Esophagus (tissue), 2 donors: ENCODE results near the gene EP300. TPM values are rescaled to one million over a fixed set of nuclear protein-coding genes. Genes with fewer than 3 reads are reported as not detected.
A peak's percentile ranks its signal among the peaks of the same experiment; 100 is the strongest.
"Not testable (repeated sequence)": the region's sequence is repeated elsewhere in the genome, so short reads cannot be mapped to it uniquely, and the experiment has no call there.

Experiments used
- H3K27ac ChIP-seq, 2 donors: one replicate each; pipeline ENCODE4 v1.5.1; 2013; ENCODE audit warnings: low read depth in 2 of 2, mild to moderate bottlenecking in 2 of 2, inconsistent platforms in 1 of 2, low read length in 1 of 2, moderate library complexity in 1 of 2
- H3K27me3 ChIP-seq, 2 donors: one replicate each; pipeline ENCODE4 v1.6.1; 2013; ENCODE audit warnings: low read length in 2 of 2, control low read depth in 1 of 2, mild to moderate bottlenecking in 1 of 2; ENCODE audit not compliant: insufficient read depth in 2 of 2, control insufficient read depth in 1 of 2
- H3K36me3 ChIP-seq, 2 donors: one replicate each; pipeline ENCODE4 v1.6.1; 2013; ENCODE audit warnings: low read length in 1 of 2; ENCODE audit not compliant: control insufficient read depth in 2 of 2, insufficient read depth in 2 of 2
- H3K4me1 ChIP-seq, 2 donors: one replicate each; pipeline ENCODE4 v1.6.1; 2013; ENCODE audit warnings: low read length in 1 of 2; ENCODE audit not compliant: control insufficient read depth in 2 of 2, insufficient read depth in 2 of 2
- H3K4me3 ChIP-seq, 2 donors: one replicate each; pipeline ENCODE4 v1.5.1; 2013; ENCODE audit warnings: low read length in 2 of 2, mild to moderate bottlenecking in 2 of 2, low read depth in 1 of 2, moderate library complexity in 1 of 2
- H3K9me3 ChIP-seq, 2 donors: one replicate each; pipeline ENCODE4 v1.6.1; 2013; ENCODE audit warnings: mild to moderate bottlenecking in 2 of 2, low read depth in 1 of 2, low read length in 1 of 2, moderate library complexity in 1 of 2; ENCODE audit not compliant: control insufficient read depth in 2 of 2, insufficient read depth in 1 of 2
- WGBS, 2 donors: extraction: QIAGEN DNeasy Blood & Tissue Kit; methylation state at CpG; one replicate each; pipeline ENCODE4 v1.1.7; 2013; 5-methylcytosine and 5-hydroxymethylcytosine counted together
- polyA plus RNA-seq, 2 donors: library from polyadenylated mRNA; stranded (reverse); fragments of 200-250 nt; gene quantifications; one replicate each; pipeline ENCODE4 v1.2.3, GENCODE V29; 2013
- donor health status: healthy with polysubstance abuse.
- donor health status: Bipolar disorder and iron deficiency.

The EP300 gene
- polyA plus RNA-seq, 2 donors = 11.6 to 13.7 TPM

- Histone ChIP-seq H3K4me1 (peaks cover 0 to 7% of the 10 kb centered on the region in 2 donors), H3K36me3 (peaks cover 27 to 33% of the 10 kb centered on the region in 2 donors), H3K27me3 (no peaks in the 10 kb centered on the region), H3K27ac (no peak overlapping the region), H3K4me3 (no peak overlapping the region), H3K9me3 (no peaks in the 10 kb centered on the region)
- WGBS, 2 donors = 88 to 90% methylated on average over 12 to 15 of the region's 15 CpGs
Observed at GRCh38 chr22:41177040-41177621, 84.7 kb downstream of the EP300 start.

- WGBS, 2 donors = 85 to 92% methylated on average over 9 of the region's 9 CpGs
- peaks cover 0 to 7% of the 10 kb centered on the region in 2 donors for H3K4me1 ChIP-seq
Observed at GRCh38 chr22:41177622-41178424, 85.4 kb downstream of the EP300 start.

GRCh38 chr22:41178425-41178975, 86.1 kb downstream of the EP300 start:
- Histone ChIP-seq H3K4me3 (no peak overlapping the region), H3K9me3 (no peaks in the 10 kb centered on the region), H3K36me3 (peaks cover 27 to 33% of the 10 kb centered on the region in 2 donors), H3K4me1 (peaks cover 0 to 7% of the 10 kb centered on the region in 2 donors), H3K27ac (no peak overlapping the region), H3K27me3 (no peaks in the 10 kb centered on the region)
- whole genome bisulfite sequencing, 2 donors = 73 to 81% methylated on average over 8 of the region's 8 CpGs

More at GRCh38 chr22:41177622-41178424, 85.4 kb downstream of the EP300 start:
- peaks cover 27 to 33% of the 10 kb centered on the region in 2 donors for H3K36me3 ChIP-seq
- H3K4me3 ChIP-seq = no peak overlapping the region
- H3K27ac ChIP-seq = no peak overlapping the region
- no peaks in the 10 kb centered on the region for H3K9me3 ChIP-seq
- H3K27me3 ChIP-seq = no peaks in the 10 kb centered on the region

- 95 to 98% methylated on average over 6 of the region's 6 CpGs for WGBS, 2 donors
- H3K9me3 ChIP-seq, H3K4me3 ChIP-seq, H3K4me1 ChIP-seq, H3K27me3 ChIP-seq, H3K27ac ChIP-seq: not testable (repeated sequence)
- H3K36me3 ChIP-seq = peaks cover 27 to 28% of the 10 kb centered on the region in 2 donors
Observed at GRCh38 chr22:41180362-41180761, 88.0 kb downstream of the EP300 start.

- Histone ChIP-seq H3K27me3 (no peaks in the 10 kb centered on the region), H3K4me3 (no peak overlapping the region), H3K36me3 (peaks cover 25 to 27% of the 10 kb centered on the region in 2 donors), H3K27ac (no peak overlapping the region), H3K9me3 (no peaks in the 10 kb centered on the region), H3K4me1 (peaks cover 0 to 7% of the 10 kb centered on the region in 2 donors)
- 80 to 83% methylated on average over 3 of the region's 3 CpGs for WGBS, 2 donors
Observed at GRCh38 chr22:41180926-41181325, 88.5 kb downstream of the EP300 start.

- H3K27me3 ChIP-seq = no peaks in the 10 kb centered on the region
- H3K27ac ChIP-seq = peak overlapping the region in 1 of 2 donors; percentile 33
- peaks cover 0 to 7% of the 10 kb centered on the region in 2 donors for H3K4me1 ChIP-seq
- WGBS, 2 donors = 73 to 77% methylated on average over 15 of the region's 15 CpGs
- no peaks in the 10 kb centered on the region for H3K9me3 ChIP-seq
- peaks cover 20 to 22% of the 10 kb centered on the region in 2 donors for H3K36me3 ChIP-seq
- no peak overlapping the region for H3K4me3 ChIP-seq
Observed at GRCh38 chr22:41181349-41182241, 89.2 kb downstream of the EP300 start.

- no peak overlapping the region for H3K27ac ChIP-seq
- peaks cover 0 to 4% of the 10 kb centered on the region in 2 donors for H3K4me1 ChIP-seq
- WGBS, 2 donors = 61 to 67% methylated on average over 3 of the region's 3 CpGs
- H3K4me3 ChIP-seq = no peak overlapping the region
- peaks cover 0 to 2% of the 10 kb centered on the region in 2 donors for H3K36me3 ChIP-seq
- no peaks in the 10 kb centered on the region for H3K9me3 ChIP-seq
- H3K27me3 ChIP-seq = no peaks in the 10 kb centered on the region
Observed at GRCh38 chr22:41184679-41185078, 92.3 kb downstream of the EP300 start.

GRCh38 chr22:41191467-41191866, 99.1 kb downstream of the EP300 start:
- H3K9me3 ChIP-seq = no peaks in the 10 kb centered on the region
- no peak overlapping the region for H3K4me3 ChIP-seq
- H3K27me3 ChIP-seq = no peaks in the 10 kb centered on the region
- H3K27ac ChIP-seq = no peak overlapping the region
- no peaks in the 10 kb centered on the region for H3K4me1 ChIP-seq
- no peaks in the 10 kb centered on the region for H3K36me3 ChIP-seq
- WGBS, 2 donors = 74 to 88% methylated on average over 2 of the region's 2 CpGs

GRCh38 chr22:41193829-41194228, 101.4 kb downstream of the EP300 start:
- Histone ChIP-seq H3K36me3 (no peaks in the 10 kb centered on the region), H3K27me3 (no peaks in the 10 kb centered on the region), H3K9me3 (no peaks in the 10 kb centered on the region), H3K4me1 (peaks cover 0 to 5% of the 10 kb centered on the region in 2 donors), H3K4me3 (no peak overlapping the region), H3K27ac (no peak overlapping the region)
- 93 to 95% methylated on average over 6 of the region's 6 CpGs for WGBS, 2 donors
